T-helper 9 cell (primary cell): ENCODE data around the gene STRN.
"Not testable (repeated sequence)": the region's sequence is repeated elsewhere in the genome, so short reads cannot be mapped to it uniquely, and the experiment has no call there.

Experiments used
- DNase-seq: peaks from one replicate; pipeline ENCODE4 v3.0.0-alpha.2; 2020

Gene STRN

GRCh38 chr2:36824683-36825082 lies 141.7 kb downstream of the STRN start:
- not testable (repeated sequence) for DNase-seq

- no peak for DNase-seq
Measured at GRCh38 chr2:36824273-36824672, 142.1 kb downstream of the STRN start.

- no peak for DNase-seq
Measured at GRCh38 chr2:36823862-36824261, 142.5 kb downstream of the STRN start.

GRCh38 chr2:36820942-36821605 lies 145.3 kb downstream of the STRN start:
- no peak for DNase-seq

- no peak for DNase-seq
Measured at GRCh38 chr2:36819095-36819711, 147.1 kb downstream of the STRN start.

- no peak for DNase-seq
Measured at GRCh38 chr2:36818542-36818941, 147.8 kb downstream of the STRN start.

- no peak for DNase-seq
Measured at GRCh38 chr2:36812196-36812595, 154.1 kb downstream of the STRN start.

GRCh38 chr2:36811071-36811470 lies 155.3 kb downstream of the STRN start:
- DNase-seq, result no peak

GRCh38 chr2:36809069-36809445 lies 157.3 kb downstream of the STRN start:
- no peak for DNase-seq

GRCh38 chr2:36808386-36809068 lies 157.8 kb downstream of the STRN start:
- DNase-seq, result no peak

- DNase-seq, result no peak
Measured at GRCh38 chr2:36807223-36807886, 159.0 kb downstream of the STRN start.

- no peak for DNase-seq
Measured at GRCh38 chr2:36805635-36806224, 160.6 kb downstream of the STRN start.

- no peak for DNase-seq
Measured at GRCh38 chr2:36802952-36803351, 163.4 kb downstream of the STRN start.

GRCh38 chr2:36801088-36801487 lies 165.2 kb downstream of the STRN start:
- no peak for DNase-seq

- no peak for DNase-seq
Measured at GRCh38 chr2:36800381-36800780, 166.0 kb downstream of the STRN start.

- DNase-seq, result no peak
Measured at GRCh38 chr2:36798724-36799123, 167.6 kb downstream of the STRN start.

- DNase-seq, result no peak
Measured at GRCh38 chr2:36797324-36798070, 168.8 kb downstream of the STRN start.
